GM18951 (cell line): Measurements from ENCODE around the gene GRM2.

Experiments used
- POLR2A ChIP-seq: IDR thresholded peaks from 4 replicates; pipeline ENCODE4 v1.6.1; 2011; ENCODE audit warnings: mild to moderate bottlenecking; ENCODE audit not compliant: insufficient read length, insufficient read depth; ENCODE audit errors: extremely low read depth
- in situ Hi-C: fragments of 300-500 bp; cut with MboI; formaldehyde crosslinking; loops from one replicate; pipeline ENCODE4 v1.12.0; 2022; ENCODE audit warnings: low sequenced_read_pairs, mixed read lengths, inconsistent platforms; ENCODE audit not compliant: unreplicated experiment

The GRM2 gene

DNA sequence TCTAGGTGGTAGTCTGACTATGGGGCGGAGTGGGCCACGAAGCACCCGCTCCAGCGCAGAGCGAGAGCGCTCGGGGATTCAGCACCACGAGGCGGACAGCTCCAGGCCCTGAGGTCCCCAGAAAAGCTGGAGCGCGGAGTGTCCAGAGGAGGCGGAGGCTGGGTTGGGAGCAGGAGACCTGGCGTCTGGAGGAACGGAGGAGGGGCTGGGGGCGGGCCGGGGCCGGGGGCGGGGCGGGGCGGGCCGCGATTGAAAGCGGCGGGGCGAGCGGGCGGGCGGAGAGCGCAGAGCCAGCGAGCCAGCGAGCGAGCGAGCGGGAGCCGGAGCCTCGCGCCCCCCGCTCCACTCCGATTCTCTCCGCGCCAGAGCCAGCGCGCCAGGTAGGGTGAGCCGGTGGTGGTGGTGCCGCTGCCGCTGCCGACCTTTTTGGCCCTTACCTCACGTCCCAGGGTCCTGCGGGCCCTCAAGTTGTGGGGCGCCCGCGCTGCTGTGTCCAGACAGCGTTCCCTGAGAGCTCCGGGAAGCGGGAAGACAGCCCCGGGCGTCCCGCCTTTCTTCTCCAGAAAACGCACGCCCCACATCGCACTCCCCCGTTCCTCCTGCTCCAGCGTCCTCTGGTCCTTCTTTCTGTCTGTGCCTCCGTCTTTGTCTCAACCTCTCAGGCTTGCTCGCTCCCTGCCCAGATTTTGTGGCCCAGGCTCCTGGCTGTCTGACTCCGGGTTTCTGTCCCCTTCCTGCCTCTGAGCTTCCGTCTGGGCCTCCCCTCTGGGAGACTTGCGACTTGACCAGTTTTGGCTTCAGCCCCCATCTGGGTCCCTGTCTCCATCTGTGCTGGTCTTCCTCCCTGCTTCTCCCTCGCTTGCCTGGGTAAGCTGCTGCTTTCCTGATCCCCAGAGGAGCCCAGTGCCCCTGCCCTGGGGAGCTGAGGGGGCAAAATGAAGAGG lies at the start of gene GRM2:
GRM2 (plus strand) TSS at position 281 of the 944 bp plus-strand sequence. CDS start 1,916 bp downstream, outside the sequence.
- no peak for TF ChIP-seq POLR2A
- in situ Hi-C loops = no loop called here

- in situ Hi-C loops = no loop called here
- no peak for TF ChIP-seq POLR2A
These were observed 49.6 kb upstream of the GRM2 start for GRCh38 chr3:51657234-51657633.

GRCh38 chr3:51659942-51660341 lies 46.9 kb upstream of the GRM2 start:
- no peak for TF ChIP-seq POLR2A
- in situ Hi-C loops = loop anchor here (10.0 kb wide), 1 partner anchor 155 kb away; the partner anchor contains the start of gene DCAF1

GRCh38 chr3:51662456-51662855 lies 44.4 kb upstream of the GRM2 start:
- in situ Hi-C loops = loop anchor here (10.0 kb wide), 1 partner anchor 158 kb away; the partner anchor contains the start of gene DCAF1

DNA sequence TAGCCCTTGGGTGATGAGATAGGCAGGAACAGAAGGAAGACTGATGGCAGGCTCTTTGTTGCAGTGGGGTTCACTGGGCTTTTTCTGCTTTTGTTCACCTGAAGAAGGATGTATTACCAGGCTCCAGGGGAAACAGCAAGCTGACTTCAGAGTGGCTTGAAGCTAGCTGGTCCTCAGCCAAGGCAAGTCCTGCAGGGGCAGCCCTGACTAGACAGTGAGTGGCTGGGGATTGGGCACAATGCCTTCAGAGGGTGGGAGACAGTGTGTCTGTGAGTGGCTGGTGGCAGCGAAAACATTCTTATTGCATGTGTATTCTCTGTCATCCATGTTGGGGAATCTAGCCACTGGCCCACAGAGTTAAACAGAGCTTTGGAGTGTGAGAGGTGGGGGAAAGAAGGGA lies 38.1 kb upstream of the GRM2 start:
- TF ChIP-seq POLR2A = no peak
- in situ Hi-C loops = loop anchor here (10.0 kb wide), 1 partner anchor 164 kb away; the partner anchor contains the start of gene DCAF1

More at GRCh38 chr3:51662456-51662855, 44.4 kb upstream of the GRM2 start:
- TF ChIP-seq POLR2A = no peak

GRCh38 chr3:51669241-51670052 lies 37.4 kb upstream of the GRM2 start:
- TF ChIP-seq POLR2A = no peak
- in situ Hi-C loops = loop anchor here (10.0 kb wide), 1 partner anchor 165 kb away; the partner anchor contains the start of gene DCAF1

DNA sequence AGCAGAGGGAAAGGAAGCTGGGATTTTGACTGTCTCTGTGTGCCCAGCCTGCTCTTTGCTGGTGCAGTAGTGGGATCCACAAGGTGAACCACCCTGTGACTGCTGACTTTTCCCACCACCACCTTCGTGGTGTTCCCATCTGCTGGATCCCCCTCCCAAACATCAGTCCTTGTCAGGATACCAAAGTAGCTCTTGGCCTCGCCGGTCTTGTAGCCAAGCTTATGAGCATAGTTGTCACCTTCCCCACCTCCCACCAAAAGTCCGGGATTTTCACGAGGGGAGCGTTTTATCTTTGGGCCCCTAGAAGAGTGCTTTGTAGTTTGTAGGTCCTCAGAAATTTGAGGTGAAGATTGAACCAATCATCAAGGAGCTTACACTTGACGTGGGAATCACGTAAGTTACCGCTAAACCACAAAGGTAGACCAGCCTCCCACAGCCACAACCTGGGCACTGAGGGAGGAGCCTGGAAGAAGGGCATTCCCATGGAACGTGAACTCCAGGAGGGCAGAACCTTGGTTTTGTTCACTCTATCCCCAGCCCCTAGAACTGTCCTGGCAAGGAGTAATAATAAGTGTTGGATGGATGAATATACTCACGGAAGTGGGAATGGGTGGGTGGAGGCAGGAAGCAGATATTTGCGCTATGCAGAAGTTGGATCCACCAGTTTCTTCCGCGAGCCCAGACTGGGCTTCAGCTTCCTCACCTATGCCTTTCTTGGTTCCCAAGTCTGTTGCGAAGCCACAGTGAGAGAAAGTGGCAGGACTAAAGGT lies 36.6 kb upstream of the GRM2 start:
- no peak for TF ChIP-seq POLR2A
- in situ Hi-C loops = no loop called here

DNA sequence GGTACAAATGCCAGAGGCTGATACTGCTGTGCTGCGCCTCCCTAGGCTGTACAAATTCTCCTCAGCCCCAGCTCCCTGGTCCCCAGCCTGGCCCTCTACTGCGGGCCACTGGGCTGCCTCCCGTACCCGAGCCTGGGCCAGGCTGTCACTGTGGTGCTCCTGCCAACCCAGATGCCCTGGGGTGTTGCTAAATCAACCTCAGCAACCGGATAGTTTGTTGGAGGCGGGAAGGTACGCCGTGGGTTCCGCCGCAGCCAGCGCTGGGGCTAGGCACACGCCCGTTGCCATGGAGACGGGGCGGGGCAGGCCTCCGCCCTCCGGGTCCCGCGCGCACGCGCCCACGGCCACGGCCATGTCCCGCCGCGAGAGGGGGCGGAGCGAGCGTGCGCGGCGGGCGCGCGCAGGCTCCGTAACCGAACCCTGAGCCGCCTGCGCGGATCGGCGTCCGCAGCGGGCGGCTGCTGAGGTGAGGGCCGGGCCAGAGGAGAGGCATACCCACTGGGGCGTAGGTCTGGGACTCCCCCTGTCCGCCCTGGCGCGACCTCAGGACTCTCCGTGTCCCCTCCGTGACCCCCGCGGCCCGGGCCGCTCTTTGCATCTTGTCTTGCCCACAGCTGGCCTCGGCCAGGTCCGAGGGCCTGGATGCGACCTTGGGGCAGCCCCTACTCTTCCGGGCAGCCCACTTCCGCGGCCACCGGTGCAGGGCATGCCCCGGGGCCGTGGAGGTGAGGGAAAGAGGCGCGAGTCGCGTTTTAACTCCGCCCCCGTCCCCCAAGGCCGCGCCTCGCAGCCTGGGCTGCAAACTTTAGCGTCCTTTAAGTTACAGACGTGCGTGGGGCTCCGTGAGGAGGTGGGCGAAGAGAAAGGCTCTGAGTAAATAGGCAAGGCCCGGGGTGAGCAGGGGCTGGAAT lies 35.8 kb upstream of the GRM2 start, which contains the start of gene TEX264:
TEX264 (plus strand) TSS at position 430 of the 911 bp plus-strand sequence. CDS start 3,053 bp downstream, outside the sequence.
- TF ChIP-seq POLR2A = peak; percentile 94
- in situ Hi-C loops = no loop called here

DNA sequence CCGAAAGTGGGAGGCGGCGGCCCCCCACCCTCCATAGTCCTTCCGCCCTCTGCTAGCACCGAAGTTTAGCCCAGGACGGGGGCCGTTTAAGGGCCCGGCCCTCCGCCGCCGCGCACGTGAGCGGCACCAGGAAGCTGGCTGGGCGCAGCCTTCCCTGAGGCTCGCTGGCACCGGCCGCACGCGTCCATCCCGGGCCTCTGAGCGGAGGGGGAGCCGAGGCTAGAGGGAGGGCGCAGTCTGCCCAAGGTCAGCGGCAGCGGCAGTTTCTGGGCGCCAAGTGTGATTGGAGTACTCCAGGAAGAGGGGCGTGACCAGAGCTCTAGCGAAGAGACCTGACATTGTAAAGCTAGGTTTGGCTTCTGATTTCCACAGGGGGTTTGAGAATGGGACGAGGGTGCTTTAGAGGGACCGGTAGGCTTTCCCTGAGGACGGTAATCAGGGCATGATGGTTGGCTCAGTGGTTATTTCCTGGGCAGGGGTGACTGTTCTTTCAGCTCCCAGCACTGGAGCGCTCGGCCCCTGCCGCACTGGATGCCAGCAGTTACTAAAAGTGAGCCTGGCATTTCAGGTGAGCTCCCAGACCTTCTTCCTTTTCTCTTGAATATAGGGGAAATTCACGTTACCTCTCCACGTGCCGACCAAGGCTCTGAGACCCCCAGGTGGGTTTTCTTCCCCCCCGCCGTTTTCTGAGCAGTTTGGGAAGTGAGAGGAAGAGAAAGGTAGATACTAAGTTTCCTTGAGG lies 35.0 kb upstream of the GRM2 start:
- TF ChIP-seq POLR2A = peak; percentile 58
- in situ Hi-C loops = no loop called here

DNA sequence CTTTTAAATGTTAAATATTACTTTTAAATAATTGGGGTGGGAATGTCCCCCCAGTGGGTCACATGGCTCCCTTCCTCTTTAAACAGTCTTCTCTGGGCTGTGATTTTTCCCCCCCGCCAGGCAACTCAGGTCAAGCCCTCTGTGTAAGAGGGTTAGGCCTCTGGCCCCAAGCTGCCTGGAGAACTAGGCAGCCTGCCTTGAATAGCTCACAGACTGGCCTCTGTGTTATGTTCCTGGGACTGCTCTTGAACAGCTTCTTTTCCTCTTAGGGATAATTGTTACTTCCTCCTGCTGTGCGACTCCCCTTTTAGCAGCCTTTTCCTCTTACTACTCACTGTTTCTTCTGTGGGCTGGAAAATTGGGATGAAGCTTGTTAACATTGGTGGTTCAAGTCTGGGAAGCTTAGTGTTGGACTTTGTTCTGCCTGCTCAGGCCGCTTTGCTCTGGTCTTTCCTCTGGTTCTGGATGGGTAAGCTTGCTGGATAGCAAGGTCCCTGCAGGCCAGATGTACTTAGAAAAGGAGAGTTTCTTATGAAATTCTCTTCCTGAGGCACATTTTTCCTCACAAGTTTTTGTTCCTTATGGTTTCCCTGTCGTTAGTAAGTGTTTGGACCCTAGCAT lies 33.6 kb upstream of the GRM2 start:
- in situ Hi-C loops = no loop called here
- no peak for TF ChIP-seq POLR2A
